ENCODE results near the gene MFAP2.

DNA sequence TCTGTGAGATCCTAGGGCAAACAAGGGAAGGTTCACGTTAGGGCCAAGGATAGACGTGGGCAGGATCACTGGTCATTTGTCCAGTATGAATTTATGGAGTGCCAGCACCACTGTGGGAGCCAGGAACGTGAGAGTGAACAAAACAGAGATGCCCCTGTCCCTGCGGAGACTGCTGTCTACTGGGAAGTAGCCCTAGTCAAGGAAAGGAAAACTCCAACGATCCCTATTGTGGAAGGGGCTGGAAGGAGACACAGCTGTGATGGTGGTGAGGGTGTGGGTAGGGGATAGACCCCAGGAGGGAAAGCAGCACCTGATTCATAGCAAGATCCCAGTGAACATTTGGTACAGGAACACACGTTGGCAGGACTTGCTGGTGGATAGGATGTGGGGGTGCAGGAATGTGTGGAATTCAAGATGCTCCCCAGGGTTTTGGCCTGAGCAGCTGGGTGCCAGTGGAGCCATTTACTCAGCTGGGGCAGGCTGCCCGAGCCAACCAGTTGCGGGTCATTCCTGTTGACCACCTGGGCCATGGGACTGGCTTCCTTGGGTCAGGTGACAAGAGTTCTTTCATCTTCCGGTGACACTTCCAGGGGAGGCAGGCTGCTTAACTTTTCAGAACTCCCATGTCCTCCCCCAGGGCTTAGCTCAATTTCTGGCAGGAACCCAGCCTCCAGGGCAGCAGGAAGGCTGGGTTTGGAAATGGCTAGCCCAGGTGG lies 32.5 kb upstream of the MFAP2 start:
- no peak for TF ChIP-seq POLR2A (IDR thresholded peaks at IDR 0.05)
- TF ChIP-seq EP300 (IDR thresholded peaks at IDR 0.05) = no peak
- TF ChIP-seq, protein P1, sequence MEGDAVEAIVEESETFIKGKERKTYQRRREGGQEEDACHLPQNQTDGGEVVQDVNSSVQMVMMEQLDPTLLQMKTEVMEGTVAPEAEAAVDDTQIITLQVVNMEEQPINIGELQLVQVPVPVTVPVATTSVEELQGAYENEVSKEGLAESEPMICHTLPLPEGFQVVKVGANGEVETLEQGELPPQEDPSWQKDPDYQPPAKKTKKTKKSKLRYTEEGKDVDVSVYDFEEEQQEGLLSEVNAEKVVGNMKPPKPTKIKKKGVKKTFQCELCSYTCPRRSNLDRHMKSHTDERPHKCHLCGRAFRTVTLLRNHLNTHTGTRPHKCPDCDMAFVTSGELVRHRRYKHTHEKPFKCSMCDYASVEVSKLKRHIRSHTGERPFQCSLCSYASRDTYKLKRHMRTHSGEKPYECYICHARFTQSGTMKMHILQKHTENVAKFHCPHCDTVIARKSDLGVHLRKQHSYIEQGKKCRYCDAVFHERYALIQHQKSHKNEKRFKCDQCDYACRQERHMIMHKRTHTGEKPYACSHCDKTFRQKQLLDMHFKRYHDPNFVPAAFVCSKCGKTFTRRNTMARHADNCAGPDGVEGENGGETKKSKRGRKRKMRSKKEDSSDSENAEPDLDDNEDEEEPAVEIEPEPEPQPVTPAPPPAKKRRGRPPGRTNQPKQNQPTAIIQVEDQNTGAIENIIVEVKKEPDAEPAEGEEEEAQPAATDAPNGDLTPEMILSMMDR (IDR thresholded peaks at IDR 0.05) = no peak
